GM12878 (cell line): ENCODE data around the gene FDXR. TPM values are rescaled to one million over a fixed set of nuclear protein-coding genes. Genes with fewer than 3 reads are reported as not detected.

ENCODE experiments used
- BRCA1 ChIP-seq: IDR thresholded peaks from 2 replicates; pipeline ENCODE4 v1.6.1; 2011; ENCODE audit warnings: low read depth, low read length, improper control_type of control experiment
- DPF2 ChIP-seq: fragments of 450-650 bp; IDR thresholded peaks from 2 replicates; pipeline ENCODE4 v1.6.1; 2017; ENCODE audit warnings: mild to moderate bottlenecking
- ETV6 ChIP-seq, 2 experiments: fragments of 450-650 bp in 1 of 2; IDR thresholded peaks in 1 of 2; conservative IDR thresholded peaks in 1 of 2; 2 replicates each; pipeline ENCODE4 v1.6.1; 2014; ENCODE audit warnings: antibody characterized with exemption in 1 of 2, borderline replicate concordance in 1 of 2, low read depth in 1 of 2, mild to moderate bottlenecking in 1 of 2, moderate library complexity in 1 of 2
- NFYB ChIP-seq: IDR thresholded peaks from 2 replicates; pipeline ENCODE4 v1.6.1; 2011; ENCODE audit warnings: low read depth, mild to moderate bottlenecking, low read length, improper control_type of control experiment, moderate library complexity; ENCODE audit not compliant: insufficient read depth
- PRDM15 ChIP-seq: fragments of 450-650 bp; formaldehyde crosslinking; IDR thresholded peaks from 2 replicates; pipeline ENCODE4 v1.4.0; 2020; ENCODE audit warnings: mild to moderate bottlenecking, moderate library complexity
- SIN3A ChIP-seq: IDR thresholded peaks from 2 replicates; pipeline ENCODE4 v1.6.1; 2012; ENCODE audit warnings: low read depth, low read length, improper control_type of control experiment
- SMAD1 ChIP-seq: fragments of 450-650 bp; IDR thresholded peaks from 2 replicates; pipeline ENCODE4 v1.6.1; 2018; ENCODE audit warnings: mild to moderate bottlenecking, low read depth; ENCODE audit not compliant: partially characterized antibody
- ZBTB4 ChIP-seq: fragments of 450-650 bp; formaldehyde crosslinking; IDR thresholded peaks from 2 replicates; pipeline ENCODE4 v1.4.0; 2022; ENCODE audit warnings: mild to moderate bottlenecking, moderate library complexity
- polyA plus RNA-seq, 11 experiments: library from polyadenylated mRNA; depleted of rRNA in 4 of 11; unstranded in 6 of 11; stranded (reverse) in 5 of 11; fragments of >200 nt; fragmentation: Nextera tagmentation in 4 of 11; fragmentation: Illumina TruSeq in 1 of 11; extraction: Ambion mirVana in 4 of 11; extraction: Trizol in 1 of 11; gene quantifications; 1 replicate in 1 of 11; 2 replicates in 10 of 11; pipeline versions ENCODE4 v1.2.1 to v1.2.3, GENCODE V29; 2011 to 2016; ENCODE audit warnings: inconsistent platforms in 2 of 11, missing spikeins in 2 of 11, low read depth in 1 of 11
- total RNA-seq, 4 experiments: library from RNA; depleted of rRNA in 3 of 4; stranded (reverse); fragments of >200 nt in 3 of 4; fragmentation: Illumina TruSeq in 1 of 4; extraction: Trizol in 1 of 4; gene quantifications; 2 replicates each; pipeline versions ENCODE4 v1.2.1 to v1.2.3, GENCODE V29; 2013 to 2021

FDXR gene
- total and polyA plus RNA-seq, 10 of the 15 experiments (the other 5 are each of a cell fraction or from before 2014, with no cell fraction given) = 0.85 to 162 (median 48.2) TPM

- TF ChIP-seq NFYB = no peak
- TF ChIP-seq SMAD1 = no peak
- no peak for TF ChIP-seq BRCA1
- no peak for TF ChIP-seq DPF2
- TF ChIP-seq ZBTB4 (CRISPR knock-in tag) = no peak
- no peak for TF ChIP-seq SIN3A
- no peak for TF ChIP-seq PRDM15
- no peak for TF ChIP-seq ETV6 (conservative IDR thresholded peaks at IDR 0.05 in 1 of 2, IDR thresholded peaks at IDR 0.05 in 1 of 2; ENCODE audit: borderline replicate concordance in 1 of 2, low read depth in 1 of 2)
- TF ChIP-seq, all 136 proteins: peak for 0
Observed at GRCh38 chr17:74921769-74922168, 49.0 kb upstream of the FDXR start (continued).
